Heart left ventricle (tissue), 13 donors: ENCODE data around the gene NFE2L3.

Experiments used
- POLR2A ChIP-seq, 2 donors: fragments of 450-650 bp; IDR thresholded peaks; one replicate each; pipeline ENCODE4 v1.6.1; 2017; ENCODE audit warnings: antibody characterized with exemption in 2 of 2, mild to moderate bottlenecking in 2 of 2, moderate library complexity in 2 of 2
- TF ChIP-seq, protein P1 (sequence below), 12 donors: fragments of 200-600 bp; sonication (generic) in 4 of 12; IDR thresholded peaks; one replicate each; pipeline versions ENCODE4 v1.5.0 to v1.8.0; 2018 to 2022; ENCODE audit warnings: antibody characterized with exemption in 12 of 12, mild to moderate bottlenecking in 5 of 12
- donor health status: ischemic (EF 13 %, LVEDD 7.1; RV severe dilation, severe dysfunction).
- donor health status: DM: no; HTN: yes; CAD: no.
- donor health status: DM: no; HTN: no; CAD: no.
- donor health status: ischemic (EF 25% LVEDD 6.9; RV normal size, moderate dysfunction).
- donor health status: ischemic (EF 25% LVEDD 5.7; RV mildly dilated, moderate dysfunction).
- donor health status: ischemic (EF 35%, LVEDD 5.7; RV mildly dilated, moderate dysfunction).
- donor health status: nonischemic (EF 11% LVEDD 7.7; RV severe dilation, severe dysfunction).
- donor health status: DM: yes; HTN: yes; CAD: no.
- donor health status: PGD.
- donor health status: ischemic (EF 29% LVEDD 5.4; RV normal size, mild dysfunction).
- donor health status: nonischemic (EF 23%, LVEDD 6.1; RV moderate dilation, normal function).

DNA sequence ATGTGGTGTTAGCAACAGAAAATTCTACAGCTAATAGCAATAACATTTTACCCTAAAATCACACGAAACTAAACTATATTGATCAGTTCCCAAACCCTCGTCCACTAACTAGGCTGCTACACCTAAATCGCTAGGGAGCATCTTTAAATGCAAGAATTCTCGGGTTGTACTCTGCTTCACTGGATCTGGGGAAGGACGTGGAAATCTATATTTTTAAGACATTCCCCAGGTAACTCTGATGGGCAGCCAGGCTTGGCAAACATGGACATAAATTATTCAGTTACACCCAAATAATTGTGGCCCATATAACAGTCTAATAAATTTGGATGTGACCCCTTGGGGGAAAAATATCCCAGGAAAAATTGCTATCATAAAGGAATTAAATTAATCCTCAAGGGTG is 36.3 kb upstream of the NFE2L3 start:
- TF ChIP-seq POLR2A (IDR thresholded peaks at IDR 0.05) = no peak
- TF ChIP-seq, protein P1, sequence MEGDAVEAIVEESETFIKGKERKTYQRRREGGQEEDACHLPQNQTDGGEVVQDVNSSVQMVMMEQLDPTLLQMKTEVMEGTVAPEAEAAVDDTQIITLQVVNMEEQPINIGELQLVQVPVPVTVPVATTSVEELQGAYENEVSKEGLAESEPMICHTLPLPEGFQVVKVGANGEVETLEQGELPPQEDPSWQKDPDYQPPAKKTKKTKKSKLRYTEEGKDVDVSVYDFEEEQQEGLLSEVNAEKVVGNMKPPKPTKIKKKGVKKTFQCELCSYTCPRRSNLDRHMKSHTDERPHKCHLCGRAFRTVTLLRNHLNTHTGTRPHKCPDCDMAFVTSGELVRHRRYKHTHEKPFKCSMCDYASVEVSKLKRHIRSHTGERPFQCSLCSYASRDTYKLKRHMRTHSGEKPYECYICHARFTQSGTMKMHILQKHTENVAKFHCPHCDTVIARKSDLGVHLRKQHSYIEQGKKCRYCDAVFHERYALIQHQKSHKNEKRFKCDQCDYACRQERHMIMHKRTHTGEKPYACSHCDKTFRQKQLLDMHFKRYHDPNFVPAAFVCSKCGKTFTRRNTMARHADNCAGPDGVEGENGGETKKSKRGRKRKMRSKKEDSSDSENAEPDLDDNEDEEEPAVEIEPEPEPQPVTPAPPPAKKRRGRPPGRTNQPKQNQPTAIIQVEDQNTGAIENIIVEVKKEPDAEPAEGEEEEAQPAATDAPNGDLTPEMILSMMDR (IDR thresholded peaks at IDR 0.05) = no peak
